SK-N-SH treated with all-trans-retinoic acid at 6 μM for 48 hours (cell line): ENCODE data around the gene CCDC171.

Source experiments
- ATAC-seq: fragments of 200-7000 bp; cut with Tn5 transposase; 3 replicates; pipeline ENCODE4 v1.9.1; 2020; ENCODE audit warnings: mild to moderate bottlenecking, moderate library complexity
- ARNTL ChIP-seq: fragments of 450-650 bp; formaldehyde crosslinking; IDR thresholded peaks from 2 replicates; pipeline ENCODE4 v1.5.0; 2020; ENCODE audit warnings: low read depth, mild to moderate bottlenecking, moderate library complexity, borderline replicate concordance
- BACH2 ChIP-seq: fragments of 250-450 bp; sonication (Bioruptor Pico); IDR thresholded peaks from 2 replicates; pipeline ENCODE4 v1.9.0; 2021; ENCODE audit warnings: mild to moderate bottlenecking, borderline replicate concordance
- CREB5 ChIP-seq: fragments of 250-450 bp; sonication (Bioruptor Pico); IDR thresholded peaks from 2 replicates; pipeline ENCODE4 v1.5.1; 2020; ENCODE audit warnings: low read depth, mild to moderate bottlenecking, moderate library complexity
- CSDC2 ChIP-seq: fragments of 250-450 bp; sonication (Bioruptor Pico); IDR thresholded peaks from 2 replicates; pipeline ENCODE4 v1.5.0; 2020; ENCODE audit warnings: mild to moderate bottlenecking, moderate library complexity
- CSRNP3 ChIP-seq: fragments of 250-450 bp; sonication (Bioruptor Pico); IDR thresholded peaks from 2 replicates; pipeline ENCODE4 v1.5.1; 2021; ENCODE audit warnings: mild to moderate bottlenecking, moderate library complexity
- ESRRG ChIP-seq: fragments of 250-450 bp; sonication (Bioruptor Pico); IDR thresholded peaks from 2 replicates; pipeline ENCODE4 v1.6.1; 2021; ENCODE audit warnings: mild to moderate bottlenecking
- GLIS3 ChIP-seq: fragments of 250-450 bp; sonication (Bioruptor Pico); IDR thresholded peaks from 2 replicates; pipeline ENCODE4 v1.5.0; 2020; ENCODE audit warnings: mild to moderate bottlenecking, moderate library complexity
- OSR1 ChIP-seq: fragments of 250-450 bp; sonication (Bioruptor Pico); IDR thresholded peaks from 2 replicates; pipeline ENCODE4 v1.8.0; 2022; ENCODE audit warnings: moderate library complexity, mild to moderate bottlenecking, inconsistent platforms
- POU6F1 ChIP-seq: fragments of 250-450 bp; sonication (Bioruptor Pico); IDR thresholded peaks from 2 replicates; pipeline ENCODE4 v1.8.0; 2021; ENCODE audit warnings: low read depth, mild to moderate bottlenecking, moderate library complexity, borderline replicate concordance
- PPARA ChIP-seq: fragments of 250-450 bp; sonication (Bioruptor Pico); IDR thresholded peaks from 2 replicates; pipeline ENCODE4 v1.5.0; 2020; ENCODE audit warnings: mild to moderate bottlenecking, borderline replicate concordance
- RARB ChIP-seq: fragments of 250-450 bp; sonication (Bioruptor Pico); IDR thresholded peaks from 2 replicates; pipeline ENCODE4 v1.8.0; 2021; ENCODE audit warnings: mild to moderate bottlenecking, moderate library complexity
- SNAI2 ChIP-seq: fragments of 250-450 bp; sonication (Bioruptor Pico); IDR thresholded peaks from 2 replicates; pipeline ENCODE4 v1.5.0; 2020; ENCODE audit warnings: mild to moderate bottlenecking, moderate library complexity
- TCF4 ChIP-seq: fragments of 250-450 bp; sonication (Bioruptor Pico); IDR thresholded peaks from 2 replicates; pipeline ENCODE4 v1.8.0; 2021; ENCODE audit warnings: mild to moderate bottlenecking, moderate library complexity, borderline replicate concordance
- TOX ChIP-seq: fragments of 250-450 bp; sonication (Bioruptor Pico); IDR thresholded peaks from 2 replicates; pipeline ENCODE4 v1.8.0; 2021; ENCODE audit warnings: mild to moderate bottlenecking, moderate library complexity, borderline replicate concordance
- TSHZ2 ChIP-seq: fragments of 250-450 bp; sonication (Bioruptor Pico); IDR thresholded peaks from 2 replicates; pipeline ENCODE4 v1.5.0; 2020; ENCODE audit warnings: mild to moderate bottlenecking, moderate library complexity
- ZC3H10 ChIP-seq: fragments of 250-450 bp; sonication (Bioruptor Pico); IDR thresholded peaks from 2 replicates; pipeline ENCODE4 v1.5.1; 2021; ENCODE audit warnings: mild to moderate bottlenecking, moderate library complexity
- ZFP3 ChIP-seq: fragments of 250-450 bp; sonication (Bioruptor Pico); IDR thresholded peaks from 2 replicates; pipeline ENCODE4 v1.5.0; 2020; ENCODE audit warnings: mild to moderate bottlenecking, moderate library complexity
- ZFP30 ChIP-seq: fragments of 450-650 bp; formaldehyde crosslinking; IDR thresholded peaks from 2 replicates; pipeline ENCODE4 v1.5.0; 2022; ENCODE audit warnings: mild to moderate bottlenecking, moderate library complexity
- ZNF565 ChIP-seq: fragments of 450-650 bp; formaldehyde crosslinking; conservative IDR thresholded peaks from 2 replicates; pipeline ENCODE4 v1.5.0; 2020; ENCODE audit warnings: low read depth, mild to moderate bottlenecking, moderate library complexity
- ZNF70 ChIP-seq: fragments of 450-650 bp; formaldehyde crosslinking; IDR thresholded peaks from 2 replicates; pipeline ENCODE4 v1.5.0; 2020; ENCODE audit warnings: mild to moderate bottlenecking, moderate library complexity
- ZNF8 ChIP-seq: fragments of 450-650 bp; formaldehyde crosslinking; IDR thresholded peaks from 2 replicates; pipeline ENCODE4 v1.5.0; 2020; ENCODE audit warnings: mild to moderate bottlenecking, moderate library complexity

Gene CCDC171

GRCh38 chr9:15982182-15982581 lies 429.3 kb downstream of the CCDC171 start:
- no peak for ATAC-seq

GRCh38 chr9:15999422-16000339 lies 446.8 kb downstream of the CCDC171 start:
- 0 out of 2 replicates have a peak, but pooled peaks have one; percentile 44 for TF ChIP-seq ZFP3 (CRISPR knock-in tag)
- no peak for TF ChIP-seq TOX (CRISPR knock-in tag)
- ATAC-seq = peak; percentile 95

More at GRCh38 chr9:15982182-15982581, 429.3 kb downstream of the CCDC171 start:
- TF ChIP-seq ZNF8 (CRISPR knock-in tag) (no peak), POU6F1 (CRISPR knock-in tag) (no peak), OSR1 (CRISPR knock-in tag) (no peak), ESRRG (CRISPR knock-in tag) (no peak), SNAI2 (CRISPR knock-in tag) (no peak), ZNF70 (CRISPR knock-in tag) (no peak), TOX (CRISPR knock-in tag) (no peak), CSDC2 (CRISPR knock-in tag) (no peak), CSRNP3 (CRISPR knock-in tag) (no peak), ZFP30 (CRISPR knock-in tag) (no peak), ZFP3 (CRISPR knock-in tag) (no peak), PPARA (CRISPR knock-in tag) (no peak), GLIS3 (CRISPR knock-in tag) (no peak), RARB (CRISPR knock-in tag) (no peak), CREB5 (CRISPR knock-in tag) (no peak), TSHZ2 (CRISPR knock-in tag) (no peak), ZNF565 (CRISPR knock-in tag) (no peak)

- no peak for TF ChIP-seq RARB (CRISPR knock-in tag)
- TF ChIP-seq ZNF8 (CRISPR knock-in tag) = no peak
- no peak for TF ChIP-seq ZFP3 (CRISPR knock-in tag)
- TF ChIP-seq ZC3H10 = no peak
- no peak for TF ChIP-seq CSDC2 (CRISPR knock-in tag)
- TF ChIP-seq ZNF565 (CRISPR knock-in tag) = no peak
- TF ChIP-seq BACH2 = no peak
- no peak for TF ChIP-seq TCF4 (CRISPR knock-in tag)
- no peak for TF ChIP-seq PPARA (CRISPR knock-in tag)
- no peak for TF ChIP-seq OSR1 (CRISPR knock-in tag)
- TF ChIP-seq CREB5 (CRISPR knock-in tag) = no peak
- no peak for TF ChIP-seq ARNTL
- TF ChIP-seq ZFP30 (CRISPR knock-in tag) = no peak
- TF ChIP-seq TSHZ2 (CRISPR knock-in tag) = no peak
- TF ChIP-seq ESRRG (CRISPR knock-in tag) = no peak
- no peak for TF ChIP-seq ZNF70 (CRISPR knock-in tag)
- TF ChIP-seq, all 23 proteins: peak for 0
- no peak for ATAC-seq
These were observed 448.0 kb downstream of the CCDC171 start for GRCh38 chr9:16000811-16001210.
